HepG2 (cell line): ENCODE measurements around the gene PARP16. TPM values are rescaled to one million over a fixed set of nuclear protein-coding genes. Genes with fewer than 3 reads are reported as not detected.
A peak's percentile ranks its signal among the peaks of the same experiment; 100 is the strongest.

ENCODE experiments used
- BCL6 ChIP-seq: IDR thresholded peaks from 2 replicates; pipeline ENCODE4 v1.6.1; 2016; ENCODE audit warnings: missing genetic modification reagents, missing compliant biosample characterization
- CBX2 ChIP-seq, 2 experiments: fragments of 200-600 bp in 1 of 2; sonication (generic); formaldehyde crosslinking in 1 of 2; IDR thresholded peaks; 2 replicates each; pipeline versions ENCODE4 v1.7.0 to v1.8.1; 2018 to 2022; ENCODE audit warnings: low read depth in 2 of 2, low read length in 1 of 2, mild to moderate bottlenecking in 1 of 2, missing genetic modification reagents in 1 of 2
- FOXK1 ChIP-seq: sonication (generic); formaldehyde crosslinking; IDR thresholded peaks from 2 replicates; pipeline ENCODE4 v1.4.0; 2020; ENCODE audit warnings: low read depth, missing genetic modification reagents, borderline replicate concordance
- MAFK ChIP-seq, 2 experiments: IDR thresholded peaks in 1 of 2; conservative IDR thresholded peaks in 1 of 2; 2 replicates each; pipeline ENCODE4 v1.6.1; 2011; ENCODE audit warnings: improper control_type of control experiment in 2 of 2, low read length in 2 of 2
- MEIS2 ChIP-seq: sonication (generic); formaldehyde crosslinking; IDR thresholded peaks from 2 replicates; pipeline ENCODE4 v1.9.0; 2021; ENCODE audit warnings: mild to moderate bottlenecking, missing genetic modification reagents
- NCOA1 ChIP-seq: sonication (generic); formaldehyde crosslinking; IDR thresholded peaks from 2 replicates; pipeline ENCODE4 v1.9.0; 2021; ENCODE audit warnings: missing genetic modification reagents
- NR2F6 ChIP-seq, 2 experiments: IDR thresholded peaks; 2 replicates each; pipeline ENCODE4 v1.6.1; 2016; ENCODE audit warnings: antibody characterized with exemption in 1 of 2, mild to moderate bottlenecking in 1 of 2
- PITX1 ChIP-seq: sonication (generic); formaldehyde crosslinking; IDR thresholded peaks from 2 replicates; pipeline ENCODE4 v1.5.1; 2020; ENCODE audit warnings: mild to moderate bottlenecking, missing genetic modification reagents
- RAD21 ChIP-seq: fragments of 450-650 bp; formaldehyde crosslinking; IDR thresholded peaks from 2 replicates; pipeline ENCODE4 v1.5.0; 2020; ENCODE audit warnings: mild to moderate bottlenecking
- RXRB ChIP-seq: IDR thresholded peaks from 2 replicates; pipeline ENCODE4 v1.6.1; 2016; ENCODE audit warnings: borderline replicate concordance, missing genetic modification reagents, missing compliant biosample characterization
- SOX6 ChIP-seq, 2 experiments: fragments of 450-650 bp in 1 of 2; sonication (generic) in 1 of 2; formaldehyde crosslinking in 1 of 2; IDR thresholded peaks; 2 replicates each; pipeline versions ENCODE4 v1.4.0 to v1.6.1; 2017 to 2020; ENCODE audit warnings: antibody characterized with exemption in 1 of 2, mild to moderate bottlenecking in 1 of 2, missing genetic modification reagents in 1 of 2
- STAG1 ChIP-seq: sonication (generic); formaldehyde crosslinking; IDR thresholded peaks from 2 replicates; pipeline ENCODE4 v1.4.0; 2020; ENCODE audit warnings: missing genetic modification reagents
- YEATS2 ChIP-seq: sonication (generic); formaldehyde crosslinking; IDR thresholded peaks from 2 replicates; pipeline ENCODE4 v1.4.0; 2020; ENCODE audit warnings: missing genetic modification reagents, borderline replicate concordance
- ZBTB33 ChIP-seq: sonication (generic); formaldehyde crosslinking; IDR thresholded peaks from 2 replicates; pipeline ENCODE4 v1.4.0; 2020; ENCODE audit warnings: missing genetic modification reagents
- ZFP36L2 ChIP-seq: sonication (generic); formaldehyde crosslinking; IDR thresholded peaks from 2 replicates; pipeline ENCODE4 v1.4.0; 2020; ENCODE audit warnings: missing genetic modification reagents
- ZNF263 ChIP-seq: sonication (generic); formaldehyde crosslinking; IDR thresholded peaks from 2 replicates; pipeline ENCODE4 v1.4.0; 2020; ENCODE audit warnings: missing genetic modification reagents
- ZNF891 ChIP-seq: sonication (generic); formaldehyde crosslinking; IDR thresholded peaks from 2 replicates; pipeline ENCODE4 v1.5.0; 2020; ENCODE audit warnings: mild to moderate bottlenecking, missing genetic modification reagents
- ZSCAN9 ChIP-seq: IDR thresholded peaks from 2 replicates; pipeline ENCODE4 v1.6.1; 2016; ENCODE audit warnings: borderline replicate concordance
- polyA plus RNA-seq, 8 experiments: library from polyadenylated mRNA; depleted of rRNA in 3 of 8; stranded (reverse) in 7 of 8; unstranded in 1 of 8; fragments of >200 nt; fragmentation: Illumina TruSeq in 4 of 8; extraction: Trizol in 4 of 8; gene quantifications; 2 replicates each; pipeline versions ENCODE4 v1.2.1 to v1.2.3, GENCODE V29; 2011 to 2016; ENCODE audit warnings: low read depth in 4 of 8, missing spikeins in 1 of 8, mixed read lengths in 1 of 8; ENCODE audit not compliant: insufficient read depth in 1 of 8
- total RNA-seq, 5 experiments: library from RNA; depleted of rRNA; stranded (reverse); fragments of >200 nt; fragmentation: Illumina TruSeq; extraction: Trizol; gene quantifications; 2 replicates each; pipeline ENCODE4 v1.2.3, GENCODE V29; 2016; ENCODE audit warnings: low read depth in 1 of 5
- TF ChIP-seq, protein P1 (sequence below): fragments of 450-650 bp; IDR thresholded peaks from 2 replicates; pipeline ENCODE4 v1.6.1; 2017
- TF ChIP-seq, protein P2 (sequence below): sonication (generic); formaldehyde crosslinking; IDR thresholded peaks from 2 replicates; pipeline ENCODE4 v1.4.0; 2020; ENCODE audit warnings: mild to moderate bottlenecking, missing genetic modification reagents, borderline replicate concordance
- TF ChIP-seq, protein P3 (sequence below): IDR thresholded peaks from 2 replicates; pipeline ENCODE4 v1.6.1; 2016; ENCODE audit warnings: low read depth, control low read depth

The PARP16 gene
- total and polyA plus RNA-seq, 2 of the 13 experiments (the other 11 are each of a cell fraction or from before 2014, with no cell fraction given): 6.8 to 7.6 TPM

GRCh38 chr15:65318870-65319356 lies 32.2 kb upstream of the PARP16 start (continued):
- TF ChIP-seq MAFK (conservative IDR thresholded peaks at IDR 0.05 in 1 of 2, IDR thresholded peaks at IDR 0.05 in 1 of 2; ENCODE audit: low read length in 2 of 2): no peak
- TF ChIP-seq, protein P1, sequence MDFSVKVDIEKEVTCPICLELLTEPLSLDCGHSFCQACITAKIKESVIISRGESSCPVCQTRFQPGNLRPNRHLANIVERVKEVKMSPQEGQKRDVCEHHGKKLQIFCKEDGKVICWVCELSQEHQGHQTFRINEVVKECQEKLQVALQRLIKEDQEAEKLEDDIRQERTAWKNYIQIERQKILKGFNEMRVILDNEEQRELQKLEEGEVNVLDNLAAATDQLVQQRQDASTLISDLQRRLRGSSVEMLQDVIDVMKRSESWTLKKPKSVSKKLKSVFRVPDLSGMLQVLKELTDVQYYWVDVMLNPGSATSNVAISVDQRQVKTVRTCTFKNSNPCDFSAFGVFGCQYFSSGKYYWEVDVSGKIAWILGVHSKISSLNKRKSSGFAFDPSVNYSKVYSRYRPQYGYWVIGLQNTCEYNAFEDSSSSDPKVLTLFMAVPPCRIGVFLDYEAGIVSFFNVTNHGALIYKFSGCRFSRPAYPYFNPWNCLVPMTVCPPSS: no peak
- TF ChIP-seq NR2F6 (IDR thresholded peaks at IDR 0.05): no peak
- TF ChIP-seq NR2F6 (CRISPR knock-in tag; IDR thresholded peaks at IDR 0.05): 0 out of 2 replicates have a peak, but pooled peaks have one; percentile 20
- no peak for TF ChIP-seq MEIS2
- TF ChIP-seq, protein P2, sequence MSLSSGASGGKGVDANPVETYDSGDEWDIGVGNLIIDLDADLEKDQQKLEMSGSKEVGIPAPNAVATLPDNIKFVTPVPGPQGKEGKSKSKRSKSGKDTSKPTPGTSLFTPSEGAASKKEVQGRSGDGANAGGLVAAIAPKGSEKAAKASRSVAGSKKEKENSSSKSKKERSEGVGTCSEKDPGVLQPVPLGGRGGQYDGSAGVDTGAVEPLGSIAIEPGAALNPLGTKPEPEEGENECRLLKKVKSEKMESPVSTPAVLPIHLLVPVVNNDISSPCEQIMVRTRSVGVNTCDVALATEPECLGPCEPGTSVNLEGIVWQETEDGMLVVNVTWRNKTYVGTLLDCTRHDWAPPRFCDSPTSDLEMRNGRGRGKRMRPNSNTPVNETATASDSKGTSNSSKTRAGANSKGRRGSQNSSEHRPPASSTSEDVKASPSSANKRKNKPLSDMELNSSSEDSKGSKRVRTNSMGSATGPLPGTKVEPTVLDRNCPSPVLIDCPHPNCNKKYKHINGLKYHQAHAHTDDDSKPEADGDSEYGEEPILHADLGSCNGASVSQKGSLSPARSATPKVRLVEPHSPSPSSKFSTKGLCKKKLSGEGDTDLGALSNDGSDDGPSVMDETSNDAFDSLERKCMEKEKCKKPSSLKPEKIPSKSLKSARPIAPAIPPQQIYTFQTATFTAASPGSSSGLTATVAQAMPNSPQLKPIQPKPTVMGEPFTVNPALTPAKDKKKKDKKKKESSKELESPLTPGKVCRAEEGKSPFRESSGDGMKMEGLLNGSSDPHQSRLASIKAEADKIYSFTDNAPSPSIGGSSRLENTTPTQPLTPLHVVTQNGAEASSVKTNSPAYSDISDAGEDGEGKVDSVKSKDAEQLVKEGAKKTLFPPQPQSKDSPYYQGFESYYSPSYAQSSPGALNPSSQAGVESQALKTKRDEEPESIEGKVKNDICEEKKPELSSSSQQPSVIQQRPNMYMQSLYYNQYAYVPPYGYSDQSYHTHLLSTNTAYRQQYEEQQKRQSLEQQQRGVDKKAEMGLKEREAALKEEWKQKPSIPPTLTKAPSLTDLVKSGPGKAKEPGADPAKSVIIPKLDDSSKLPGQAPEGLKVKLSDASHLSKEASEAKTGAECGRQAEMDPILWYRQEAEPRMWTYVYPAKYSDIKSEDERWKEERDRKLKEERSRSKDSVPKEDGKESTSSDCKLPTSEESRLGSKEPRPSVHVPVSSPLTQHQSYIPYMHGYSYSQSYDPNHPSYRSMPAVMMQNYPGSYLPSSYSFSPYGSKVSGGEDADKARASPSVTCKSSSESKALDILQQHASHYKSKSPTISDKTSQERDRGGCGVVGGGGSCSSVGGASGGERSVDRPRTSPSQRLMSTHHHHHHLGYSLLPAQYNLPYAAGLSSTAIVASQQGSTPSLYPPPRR: no peak
- no peak for TF ChIP-seq SOX6 (IDR thresholded peaks at IDR 0.05)
- peak; percentile 32; the same call in 1 of the 2 replicates for TF ChIP-seq SOX6 (CRISPR knock-in tag; IDR thresholded peaks at IDR 0.05)
- TF ChIP-seq ZNF263 (CRISPR knock-in tag): peak; percentile 79
- no peak for TF ChIP-seq NCOA1 (CRISPR knock-in tag)
- peak; percentile 39 for TF ChIP-seq BCL6
- peak; percentile 99 for TF ChIP-seq STAG1 (CRISPR knock-in tag)
- TF ChIP-seq CBX2 (IDR thresholded peaks at IDR 0.05; ENCODE audit: low read depth, low read length): no peak
- no peak for TF ChIP-seq CBX2 (CRISPR knock-in tag; IDR thresholded peaks at IDR 0.05; ENCODE audit: low read depth)
- TF ChIP-seq PITX1 (CRISPR knock-in tag): peak; percentile 30; the same call in 1 of the 2 replicates
- TF ChIP-seq ZFP36L2 (CRISPR knock-in tag): no peak
- TF ChIP-seq, protein P3, sequence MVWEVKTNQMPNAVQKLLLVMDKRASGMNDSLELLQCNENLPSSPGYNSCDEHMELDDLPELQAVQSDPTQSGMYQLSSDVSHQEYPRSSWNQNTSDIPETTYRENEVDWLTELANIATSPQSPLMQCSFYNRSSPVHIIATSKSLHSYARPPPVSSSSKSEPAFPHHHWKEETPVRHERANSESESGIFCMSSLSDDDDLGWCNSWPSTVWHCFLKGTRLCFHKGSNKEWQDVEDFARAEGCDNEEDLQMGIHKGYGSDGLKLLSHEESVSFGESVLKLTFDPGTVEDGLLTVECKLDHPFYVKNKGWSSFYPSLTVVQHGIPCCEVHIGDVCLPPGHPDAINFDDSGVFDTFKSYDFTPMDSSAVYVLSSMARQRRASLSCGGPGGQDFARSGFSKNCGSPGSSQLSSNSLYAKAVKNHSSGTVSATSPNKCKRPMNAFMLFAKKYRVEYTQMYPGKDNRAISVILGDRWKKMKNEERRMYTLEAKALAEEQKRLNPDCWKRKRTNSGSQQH (CRISPR knock-in tag): no peak
- peak; percentile 99 for TF ChIP-seq RAD21 (CRISPR knock-in tag)
- 0 out of 2 replicates have a peak, but pooled peaks have one; percentile 11 for TF ChIP-seq ZBTB33 (CRISPR knock-in tag)
- TF ChIP-seq ZNF891: no peak
- peak; percentile 67; the same call in 1 of the 2 replicates for TF ChIP-seq YEATS2 (CRISPR knock-in tag)
- TF ChIP-seq RXRB (CRISPR knock-in tag): peak; percentile 64; the same call in 1 of the 2 replicates
- TF ChIP-seq FOXK1 (CRISPR knock-in tag): peak; percentile 41; the same call in 1 of the 2 replicates
- no peak for TF ChIP-seq ZSCAN9 (CRISPR knock-in tag)
